ENCODE measurements around the gene RUNX3. TPM values are rescaled to one million over a fixed set of nuclear protein-coding genes. Genes with fewer than 3 reads are reported as not detected.

The RUNX3 gene
- polyA plus RNA-seq, 1 donor (not counting 4 experiments of a cell fraction or from before 2014, with no cell fraction given): not detected

DNA sequence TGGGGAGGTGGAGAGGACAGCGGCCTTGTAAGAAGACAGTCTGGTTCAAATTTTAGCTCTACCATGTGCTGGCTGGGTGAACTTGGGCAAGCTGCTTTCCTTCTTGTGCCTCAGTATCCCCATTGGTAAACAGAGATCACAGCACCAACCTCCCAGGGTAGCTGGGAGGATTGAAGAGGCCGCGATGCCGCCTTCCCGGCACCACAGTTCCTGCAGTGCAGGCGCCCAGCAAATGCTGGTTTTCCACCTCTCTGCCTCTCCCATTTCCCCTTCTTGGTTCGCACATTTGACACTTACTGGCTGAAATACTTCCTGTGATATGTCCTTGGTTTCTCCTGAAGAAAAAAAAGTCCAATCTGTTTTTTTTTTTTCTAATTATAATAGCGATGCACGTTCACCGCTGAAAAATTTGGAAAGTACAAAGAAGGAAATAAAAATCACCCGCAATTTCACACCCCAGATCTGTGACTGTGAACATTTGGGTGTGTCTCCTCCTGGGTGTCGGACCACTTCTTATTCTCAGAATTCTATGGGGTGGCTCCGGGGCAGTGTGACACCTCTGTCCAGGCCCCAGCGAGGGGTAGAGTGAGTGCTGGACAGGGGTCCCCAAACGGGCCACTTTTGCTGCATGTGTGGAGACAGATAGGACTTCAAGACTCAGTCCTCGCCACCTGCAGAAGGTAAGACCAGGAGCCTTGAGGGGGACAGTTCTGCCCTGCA lies 73.1 kb downstream of the RUNX3 start:
- Histone ChIP-seq H3K4me1 (ENCODE audit: control insufficient read depth, extremely low read depth, insufficient read depth, low read length) (no peaks in the 10 kb centered on the region), H3K27me3 (ENCODE audit: control insufficient read depth, extremely low read depth, insufficient read depth, low read length) (peaks cover 17% of the 10 kb centered on the region), H2AFZ (ENCODE audit: control insufficient read depth, low read length) (no peak overlapping the region), H3K9me1 (ENCODE audit: control insufficient read depth, extremely low read depth, insufficient read depth, low read length) (no peaks in the 10 kb centered on the region), H3K9me3 (ENCODE audit: control insufficient read depth, low read depth, low read length) (no peaks in the 10 kb centered on the region), H3K36me3 (ENCODE audit: control insufficient read depth in 2 of 2, extremely low read depth in 1 of 2, insufficient read depth in 2 of 2, low read length in 2 of 2) (no peaks in the 10 kb centered on the region), H3K79me2 (ENCODE audit: control insufficient read depth, insufficient read depth, low read length) (no peaks in the 10 kb centered on the region), H3K27ac (ENCODE audit: control insufficient read depth, insufficient read depth, low read length) (no peak overlapping the region), H3K9ac (ENCODE audit: control insufficient read depth, extremely low read depth, insufficient read depth, low read length) (no peak overlapping the region), H4K20me1 (ENCODE audit: control insufficient read depth, extremely low read depth, insufficient read depth, low read length) (no peaks in the 10 kb centered on the region), H3K4me3 (ENCODE audit: control insufficient read depth in 2 of 3, extremely low read depth in 1 of 3, insufficient read depth in 2 of 3, low read depth in 1 of 3, low read length in 3 of 3) (no peak overlapping the region), H3K4me2 (ENCODE audit: control insufficient read depth, extremely low read depth, insufficient read depth, low read depth, low read length) (no peak overlapping the region)
- DNase-seq (ENCODE audit: low read depth, low spot score): no peak
- FAIRE-seq: no peak
- dilution Hi-C loops (cut with MboI; ENCODE audit: extremely low pct_ligation_motif_present, low sequenced_read_pairs): no loop called here
- no peak for TF ChIP-seq EZH2 (IDR thresholded peaks at IDR 0.05; ENCODE audit: low read length)
- TF ChIP-seq, protein P1, sequence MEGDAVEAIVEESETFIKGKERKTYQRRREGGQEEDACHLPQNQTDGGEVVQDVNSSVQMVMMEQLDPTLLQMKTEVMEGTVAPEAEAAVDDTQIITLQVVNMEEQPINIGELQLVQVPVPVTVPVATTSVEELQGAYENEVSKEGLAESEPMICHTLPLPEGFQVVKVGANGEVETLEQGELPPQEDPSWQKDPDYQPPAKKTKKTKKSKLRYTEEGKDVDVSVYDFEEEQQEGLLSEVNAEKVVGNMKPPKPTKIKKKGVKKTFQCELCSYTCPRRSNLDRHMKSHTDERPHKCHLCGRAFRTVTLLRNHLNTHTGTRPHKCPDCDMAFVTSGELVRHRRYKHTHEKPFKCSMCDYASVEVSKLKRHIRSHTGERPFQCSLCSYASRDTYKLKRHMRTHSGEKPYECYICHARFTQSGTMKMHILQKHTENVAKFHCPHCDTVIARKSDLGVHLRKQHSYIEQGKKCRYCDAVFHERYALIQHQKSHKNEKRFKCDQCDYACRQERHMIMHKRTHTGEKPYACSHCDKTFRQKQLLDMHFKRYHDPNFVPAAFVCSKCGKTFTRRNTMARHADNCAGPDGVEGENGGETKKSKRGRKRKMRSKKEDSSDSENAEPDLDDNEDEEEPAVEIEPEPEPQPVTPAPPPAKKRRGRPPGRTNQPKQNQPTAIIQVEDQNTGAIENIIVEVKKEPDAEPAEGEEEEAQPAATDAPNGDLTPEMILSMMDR (optimal IDR thresholded peaks at IDR 0.05 in 1 of 3, IDR thresholded peaks at IDR 0.05 in 1 of 3, conservative IDR thresholded peaks at IDR 0.05 in 1 of 3; ENCODE audit: extremely low read depth in 1 of 3, insufficient read depth in 2 of 3, low read length in 3 of 3): no peak

DNA sequence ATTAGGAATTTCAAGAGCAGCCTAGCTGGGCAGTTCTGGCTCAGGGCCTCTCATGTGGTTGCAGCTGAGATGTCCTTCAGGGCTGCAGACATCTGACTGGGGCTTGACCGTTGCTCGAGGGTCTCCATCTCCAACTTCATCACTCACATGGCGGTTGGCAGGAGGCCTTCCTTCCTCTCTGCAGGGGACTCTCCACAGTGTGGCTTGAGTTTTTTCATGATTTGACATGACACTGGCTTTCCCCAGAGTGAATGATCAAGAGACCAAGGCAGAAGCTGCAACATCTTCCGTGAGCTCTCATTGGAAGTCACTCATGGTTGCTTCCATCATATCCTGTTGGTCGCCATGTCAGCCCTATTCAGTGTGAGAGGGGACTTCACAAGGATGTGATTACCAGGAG lies 74.6 kb downstream of the RUNX3 start:
- no peaks in the 10 kb centered on the region for H3K36me3 ChIP-seq (ENCODE audit: control insufficient read depth in 2 of 2, extremely low read depth in 1 of 2, insufficient read depth in 2 of 2, low read length in 2 of 2)
- H3K9ac ChIP-seq (ENCODE audit: control insufficient read depth, extremely low read depth, insufficient read depth, low read length): no peak overlapping the region
- DNase-seq (ENCODE audit: low read depth, low spot score) (no peak), FAIRE-seq (no peak)
- peaks cover 6% of the 10 kb centered on the region for H3K27me3 ChIP-seq (ENCODE audit: control insufficient read depth, extremely low read depth, insufficient read depth, low read length)
- no peaks in the 10 kb centered on the region for H3K9me1 ChIP-seq (ENCODE audit: control insufficient read depth, extremely low read depth, insufficient read depth, low read length)
- dilution Hi-C loops (cut with MboI; ENCODE audit: extremely low pct_ligation_motif_present, low sequenced_read_pairs): no loop called here
- no peak for TF ChIP-seq EZH2 (IDR thresholded peaks at IDR 0.05; ENCODE audit: low read length)
- TF ChIP-seq, protein P1 (optimal IDR thresholded peaks at IDR 0.05 in 1 of 3, IDR thresholded peaks at IDR 0.05 in 1 of 3, conservative IDR thresholded peaks at IDR 0.05 in 1 of 3; ENCODE audit: extremely low read depth in 1 of 3, insufficient read depth in 2 of 3, low read length in 3 of 3): no peak
- no peaks in the 10 kb centered on the region for H3K9me3 ChIP-seq (ENCODE audit: control insufficient read depth, low read depth, low read length)
- H4K20me1 ChIP-seq (ENCODE audit: control insufficient read depth, extremely low read depth, insufficient read depth, low read length): no peaks in the 10 kb centered on the region
- no peaks in the 10 kb centered on the region for H3K79me2 ChIP-seq (ENCODE audit: control insufficient read depth, insufficient read depth, low read length)
- H3K4me1 ChIP-seq (ENCODE audit: control insufficient read depth, extremely low read depth, insufficient read depth, low read length): no peaks in the 10 kb centered on the region
- no peak overlapping the region for H2AFZ ChIP-seq (ENCODE audit: control insufficient read depth, low read length)
- no peak overlapping the region for H3K4me2 ChIP-seq (ENCODE audit: control insufficient read depth, extremely low read depth, insufficient read depth, low read depth, low read length)
- no peak overlapping the region for H3K27ac ChIP-seq (ENCODE audit: control insufficient read depth, insufficient read depth, low read length)
- no peak overlapping the region for H3K4me3 ChIP-seq (ENCODE audit: control insufficient read depth in 2 of 3, extremely low read depth in 1 of 3, insufficient read depth in 2 of 3, low read depth in 1 of 3, low read length in 3 of 3)

Measured in keratinocyte (primary cell).